Stimulated activated CD4-positive, alpha-beta T cell treated with anti-CD3 and anti-CD28 coated beads, Interleukin-12 subunit alpha, Interleukin-12 subunit beta, amount 100 ng/mL, for 24 hours (primary cell): ENCODE data around the gene DGKE.

Experiments
- DNase-seq, 2 experiments: peaks; one replicate each; pipeline ENCODE4 v3.0.0-alpha.2; 2020; ENCODE audit warnings: low read depth in 2 of 2

Gene DGKE

DNA sequence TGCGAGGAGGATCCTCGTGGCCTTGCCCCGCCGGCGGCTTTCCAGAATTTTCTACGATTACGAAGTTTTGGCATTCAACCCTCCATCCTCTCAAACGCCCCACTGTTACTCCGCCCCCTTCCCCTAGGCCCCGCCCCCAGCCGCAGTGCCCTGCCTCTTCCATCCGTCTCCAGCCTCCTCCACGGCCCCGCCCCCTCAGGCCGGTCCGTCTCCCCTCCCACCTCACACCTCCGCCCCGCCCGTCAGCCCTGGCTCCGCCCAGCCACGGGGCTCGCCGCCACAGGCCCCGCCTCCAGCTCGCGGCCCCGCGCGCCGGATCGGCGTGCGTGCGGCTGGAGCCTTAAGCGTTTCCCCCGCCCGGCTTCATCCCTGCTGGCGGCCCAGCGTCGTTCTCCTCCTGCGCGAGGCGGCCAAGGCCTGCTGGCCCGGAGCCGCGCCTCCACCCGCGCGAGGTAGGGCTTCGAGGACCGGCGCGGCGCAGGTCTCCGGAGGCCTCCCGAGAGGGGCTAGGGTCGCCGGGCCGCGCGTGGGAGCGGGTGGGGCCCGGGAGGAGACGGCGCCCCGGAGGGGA lies at the start of gene DGKE, which contains the start of gene C17orf67:
Gene DGKE (plus strand): TSS at position 343 of the 571 bp plus-strand sequence. CDS start 645 bp downstream, outside the sequence.
Gene C17orf67 (minus strand): TSS at position 112 of the 571 bp plus-strand sequence. CDS start 18,110 bp downstream, outside the sequence.
- DNase-seq: peak; percentile 96 to 100

GRCh38 chr17:56785405-56785804 lies 48.5 kb upstream of the DGKE start:
- DNase-seq: no peak

- DNase-seq: no peak
These were observed 47.8 kb upstream of the DGKE start for GRCh38 chr17:56785997-56786680.

GRCh38 chr17:56786989-56787482 lies 46.9 kb upstream of the DGKE start:
- peak; percentile 19 to 26 for DNase-seq

GRCh38 chr17:56792267-56792666 lies 41.7 kb upstream of the DGKE start:
- no peak for DNase-seq

DNA sequence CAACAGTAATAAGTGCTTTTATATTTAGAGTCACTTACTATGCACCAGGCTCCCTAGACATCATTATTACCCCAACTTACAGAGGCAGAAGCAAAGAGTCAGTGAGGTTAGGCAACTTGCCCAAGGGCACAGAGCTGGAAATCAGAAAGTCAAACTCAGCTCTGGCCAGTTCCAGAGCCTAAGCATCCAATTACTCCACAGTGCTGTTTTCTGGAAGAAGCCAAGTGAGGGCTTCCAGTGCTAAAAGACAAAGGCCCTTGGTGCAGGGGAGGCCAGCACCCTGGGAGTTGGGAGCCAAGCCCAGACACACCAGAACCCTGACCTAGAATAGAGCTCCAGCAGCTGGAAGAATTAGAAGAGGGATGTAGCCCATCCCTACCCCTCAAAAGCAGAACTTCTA lies 40.4 kb upstream of the DGKE start:
- no peak for DNase-seq

GRCh38 chr17:56793957-56794356 lies 40.0 kb upstream of the DGKE start:
- DNase-seq: no peak

DNA sequence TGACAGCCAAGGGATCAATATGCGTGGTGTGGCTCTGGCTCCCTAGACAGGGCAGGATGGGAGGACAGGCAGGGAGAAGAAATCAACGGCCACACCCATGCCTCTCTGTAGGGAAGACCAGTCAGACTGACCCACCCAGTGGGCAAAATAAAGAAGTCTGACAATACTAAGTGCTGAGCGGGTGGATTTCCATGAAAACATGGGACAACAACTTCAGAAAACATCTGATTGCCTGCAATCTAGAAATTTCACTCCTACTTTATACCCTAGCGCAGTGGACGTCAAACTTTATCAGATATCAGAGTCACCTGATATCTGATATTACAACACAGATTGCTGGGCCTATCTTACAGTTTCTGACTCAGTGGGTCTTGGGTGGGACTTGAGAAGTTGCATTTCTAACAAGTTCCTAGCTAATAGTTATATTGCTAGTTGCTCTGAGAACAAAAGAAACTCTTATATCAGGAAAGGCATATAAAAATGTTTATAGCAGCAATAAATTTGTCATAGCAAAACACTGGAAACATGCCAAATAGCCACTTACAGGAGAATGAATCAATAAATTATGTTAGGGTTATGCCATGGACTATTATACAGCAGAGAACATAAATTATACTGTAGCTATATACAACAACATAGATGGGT lies 38.6 kb upstream of the DGKE start:
- DNase-seq: no peak

GRCh38 chr17:56796536-56796935 lies 37.4 kb upstream of the DGKE start:
- DNase-seq: no peak

DNA sequence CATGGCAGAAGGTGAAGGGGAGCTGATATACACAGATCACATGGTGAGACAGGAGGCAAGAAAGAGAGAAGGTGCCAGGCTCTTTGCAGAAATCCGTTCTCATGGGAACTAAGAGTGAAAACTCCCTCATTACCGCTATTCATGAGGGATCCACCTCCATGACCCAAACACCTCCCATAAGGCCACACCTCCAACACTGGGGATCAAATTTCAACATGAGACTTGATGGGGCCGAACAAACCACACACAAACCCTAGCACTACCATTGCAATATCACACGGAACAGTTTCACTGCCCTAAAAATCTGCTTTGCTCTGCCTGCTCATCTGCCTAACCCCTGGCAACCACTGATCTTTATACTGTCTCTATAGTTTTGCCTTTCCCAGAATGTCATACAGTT lies 35.0 kb upstream of the DGKE start:
- DNase-seq: no peak

DNA sequence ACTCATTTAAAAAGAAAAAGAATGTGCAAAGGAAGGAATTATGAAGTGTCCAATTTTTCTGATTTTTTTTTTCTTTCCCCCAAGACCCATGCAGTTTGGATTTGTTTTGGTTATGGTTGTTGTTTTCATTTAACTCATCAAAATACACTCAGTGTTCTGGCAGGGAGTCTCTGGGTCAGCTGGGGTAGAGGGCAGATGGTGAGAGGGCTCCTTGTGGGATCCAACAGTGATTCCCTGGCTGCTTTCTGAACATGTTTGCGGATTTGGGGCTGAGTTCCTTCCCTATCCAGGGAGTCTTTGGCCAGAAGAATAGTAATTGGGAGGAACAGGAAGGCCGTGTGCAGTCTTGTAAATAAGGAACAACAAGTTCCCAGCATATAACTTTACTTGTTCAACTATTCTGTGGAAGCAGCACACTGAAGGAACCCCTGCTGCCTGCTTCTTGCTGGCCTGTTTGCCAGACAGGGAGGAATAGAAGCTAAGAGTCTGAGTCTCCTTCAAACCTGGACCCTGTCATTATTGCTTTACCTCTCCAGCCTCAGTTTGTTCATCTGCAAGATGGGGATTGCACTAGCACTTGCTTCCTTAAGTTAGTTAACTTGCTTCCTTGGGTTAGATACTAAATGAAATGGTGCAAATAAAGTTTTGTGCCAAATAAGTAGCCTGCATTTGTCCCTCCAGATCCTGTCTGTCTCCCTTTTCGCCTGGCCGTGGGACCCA lies 32.3 kb upstream of the DGKE start:
- DNase-seq: no peak

DNA sequence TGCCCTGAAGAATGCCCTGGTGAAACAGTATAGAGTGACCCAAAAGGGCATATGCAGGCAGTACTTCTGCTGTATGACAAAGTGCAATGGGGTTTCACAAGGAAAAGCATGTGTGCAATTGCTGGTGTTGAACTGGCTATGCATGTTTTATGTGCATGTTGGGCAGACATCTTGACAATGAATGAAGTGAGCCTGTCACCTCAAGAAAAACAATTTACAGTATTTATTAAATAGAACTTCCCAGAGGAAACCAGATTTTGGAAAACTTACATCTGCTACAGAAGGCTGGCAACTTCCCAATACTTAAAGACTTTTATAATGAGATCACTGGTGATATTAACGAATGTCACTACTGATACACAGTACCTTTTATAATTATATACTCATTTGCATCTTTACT lies 30.9 kb upstream of the DGKE start:
- DNase-seq: no peak

DNA sequence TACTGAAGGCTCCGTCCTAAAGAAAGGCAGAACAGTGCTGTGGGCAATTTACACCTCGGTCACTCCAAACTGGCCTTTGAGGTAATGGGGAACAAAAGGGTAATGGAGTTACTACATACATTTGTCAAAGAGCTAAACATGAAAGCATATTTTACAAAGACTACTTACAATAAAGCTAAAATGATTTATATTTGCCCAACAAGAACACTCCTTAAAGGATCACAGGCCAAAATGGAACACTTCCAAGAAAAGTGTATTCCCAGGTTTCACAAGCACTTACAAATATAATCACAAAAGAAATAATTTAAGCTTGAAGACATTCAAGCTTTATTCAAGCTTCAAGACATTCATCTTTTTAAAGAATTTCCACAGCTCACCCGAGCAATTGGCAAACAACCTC lies 29.5 kb upstream of the DGKE start:
- DNase-seq: no peak

- DNase-seq: no peak
These were observed 27.0 kb upstream of the DGKE start for GRCh38 chr17:56806949-56807348.

DNA sequence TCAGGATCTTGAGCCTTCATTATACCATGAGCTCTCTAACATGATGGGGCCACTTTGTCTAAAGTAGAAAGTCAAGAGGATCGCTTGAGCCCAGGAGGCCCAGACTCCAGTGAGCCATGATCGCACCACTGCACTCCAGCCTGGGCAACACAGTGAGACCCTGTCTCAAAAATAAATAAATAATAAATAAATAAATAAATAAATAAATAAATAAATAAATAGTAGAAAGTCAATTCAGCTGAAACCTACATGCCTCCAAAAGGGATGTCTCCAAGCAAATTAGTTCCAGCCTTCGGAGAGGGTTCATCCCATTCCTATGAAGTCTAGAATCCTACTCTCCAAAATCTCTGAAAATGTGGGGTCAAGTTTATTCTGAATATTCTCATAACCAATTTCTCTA lies 26.2 kb upstream of the DGKE start:
- DNase-seq: no peak

DNA sequence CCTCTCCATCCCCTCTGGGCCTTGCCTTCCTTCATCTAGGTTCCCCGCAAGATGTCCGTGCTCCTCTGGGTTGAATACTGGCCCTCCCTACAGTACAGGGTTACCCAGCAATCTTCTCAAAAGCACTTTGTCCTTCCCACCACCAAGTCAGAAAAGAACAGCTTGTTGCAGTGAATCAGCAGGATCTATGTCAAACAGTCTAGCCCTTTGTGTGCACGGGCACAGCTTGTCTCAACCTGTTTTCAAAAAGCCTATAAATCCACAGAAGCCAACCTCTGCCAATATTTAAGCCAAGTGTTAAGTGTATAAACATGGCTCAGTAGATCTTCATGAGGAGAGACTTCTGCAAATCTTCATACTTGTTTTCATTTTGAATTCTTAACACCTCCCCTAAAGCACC lies 25.4 kb upstream of the DGKE start:
- DNase-seq: no peak

DNA sequence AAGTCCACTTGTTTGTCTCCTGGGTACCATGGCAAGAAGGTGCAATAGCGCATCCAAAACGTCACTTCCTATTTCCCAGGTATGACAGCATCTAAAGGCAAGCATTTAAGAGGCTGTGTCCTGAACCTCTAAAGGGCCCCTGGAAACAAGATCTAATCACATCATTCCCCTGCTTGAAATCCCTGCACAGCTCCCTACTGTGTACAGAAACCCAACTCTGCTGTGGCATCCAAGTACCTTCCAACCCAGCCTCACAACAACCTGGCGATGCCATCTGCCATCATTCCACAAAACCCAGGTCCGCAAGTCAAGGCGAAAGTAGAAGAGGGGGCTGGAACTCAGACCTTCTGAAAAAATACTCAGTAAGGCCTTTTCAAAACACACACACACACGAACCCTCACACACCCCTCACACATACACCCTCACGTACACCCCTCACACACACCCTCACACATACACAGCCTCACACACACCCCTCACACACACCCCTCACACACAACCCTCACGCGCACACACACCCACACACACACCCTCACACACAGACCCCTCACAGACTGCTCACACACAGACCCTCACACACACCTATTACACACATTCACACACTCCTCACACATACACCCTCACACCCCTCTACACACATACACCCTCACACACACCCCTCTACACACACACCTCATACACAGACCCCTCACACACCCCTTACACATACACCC lies 24.7 kb upstream of the DGKE start:
- no peak for DNase-seq

DNA sequence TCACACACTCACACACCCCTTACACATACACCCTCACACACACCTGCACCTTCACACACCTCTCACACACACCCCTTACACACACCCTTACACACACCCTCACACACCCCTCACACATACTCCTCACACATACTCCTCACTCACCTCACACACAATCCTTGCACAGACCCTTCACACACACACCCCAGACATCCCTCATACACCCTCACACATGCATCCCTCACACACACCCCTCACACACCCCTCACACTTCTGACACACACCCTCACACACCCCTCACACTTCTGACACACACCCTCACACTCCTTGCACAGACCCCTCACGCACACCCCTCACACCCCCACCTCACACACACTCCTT lies 24.2 kb upstream of the DGKE start:
- no peak for DNase-seq

- DNase-seq: no peak
These were observed 23.6 kb upstream of the DGKE start for GRCh38 chr17:56810343-56810742.

GRCh38 chr17:56810891-56811775 lies 22.8 kb upstream of the DGKE start:
- DNase-seq: no peak

GRCh38 chr17:56812901-56813388 lies 21.0 kb upstream of the DGKE start:
- no peak for DNase-seq
